NB4 (cell line): ENCODE data around the gene PTGES3L.

Experiments
- POLR2A ChIP-seq: IDR thresholded peaks from 2 replicates; pipeline ENCODE4 v1.6.1; 2011; ENCODE audit warnings: mild to moderate bottlenecking; ENCODE audit not compliant: insufficient read length; ENCODE audit errors: extremely low read depth
- TF ChIP-seq, protein P1 (sequence below): IDR thresholded peaks from one replicate; pipeline ENCODE4 v1.5.1; 2012; ENCODE audit warnings: low read depth, low read length

DNA sequence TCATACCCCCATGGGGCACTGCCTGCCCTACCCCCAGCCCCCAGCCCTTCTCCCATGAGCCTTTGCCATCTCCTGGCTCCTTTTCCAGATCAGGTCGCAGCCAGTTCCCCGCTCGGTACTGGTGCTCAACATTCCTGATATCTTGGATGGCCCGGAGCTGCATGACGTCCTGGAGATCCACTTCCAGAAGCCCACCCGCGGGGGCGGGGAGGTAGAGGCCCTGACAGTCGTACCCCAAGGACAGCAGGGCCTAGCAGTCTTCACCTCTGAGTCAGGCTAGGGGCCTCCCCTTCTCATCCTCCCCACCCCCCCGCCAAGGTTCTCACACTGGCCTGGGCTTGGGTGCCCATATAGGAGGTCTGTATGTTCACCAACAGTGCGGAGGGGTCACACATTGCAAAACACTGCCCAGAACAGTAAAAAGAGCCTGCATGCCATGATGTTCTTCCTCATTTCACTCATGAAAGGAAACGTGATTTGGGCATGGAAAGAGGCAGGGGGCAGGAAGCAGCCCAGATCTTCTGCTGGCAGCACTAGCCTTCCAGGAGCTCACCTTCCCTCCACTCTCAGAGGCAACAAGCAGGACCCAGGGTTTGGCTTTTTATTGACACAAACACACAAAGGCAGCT, 34.3 kb upstream of the PTGES3L start:
- TF ChIP-seq, protein P1, sequence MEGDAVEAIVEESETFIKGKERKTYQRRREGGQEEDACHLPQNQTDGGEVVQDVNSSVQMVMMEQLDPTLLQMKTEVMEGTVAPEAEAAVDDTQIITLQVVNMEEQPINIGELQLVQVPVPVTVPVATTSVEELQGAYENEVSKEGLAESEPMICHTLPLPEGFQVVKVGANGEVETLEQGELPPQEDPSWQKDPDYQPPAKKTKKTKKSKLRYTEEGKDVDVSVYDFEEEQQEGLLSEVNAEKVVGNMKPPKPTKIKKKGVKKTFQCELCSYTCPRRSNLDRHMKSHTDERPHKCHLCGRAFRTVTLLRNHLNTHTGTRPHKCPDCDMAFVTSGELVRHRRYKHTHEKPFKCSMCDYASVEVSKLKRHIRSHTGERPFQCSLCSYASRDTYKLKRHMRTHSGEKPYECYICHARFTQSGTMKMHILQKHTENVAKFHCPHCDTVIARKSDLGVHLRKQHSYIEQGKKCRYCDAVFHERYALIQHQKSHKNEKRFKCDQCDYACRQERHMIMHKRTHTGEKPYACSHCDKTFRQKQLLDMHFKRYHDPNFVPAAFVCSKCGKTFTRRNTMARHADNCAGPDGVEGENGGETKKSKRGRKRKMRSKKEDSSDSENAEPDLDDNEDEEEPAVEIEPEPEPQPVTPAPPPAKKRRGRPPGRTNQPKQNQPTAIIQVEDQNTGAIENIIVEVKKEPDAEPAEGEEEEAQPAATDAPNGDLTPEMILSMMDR = no peak
- no peak for TF ChIP-seq POLR2A
